Chondrocyte (in vitro differentiated cells): ENCODE measurements around the gene SLAMF9. TPM values are rescaled to one million over a fixed set of nuclear protein-coding genes. Genes with fewer than 3 reads are reported as not detected.
"Not testable (repeated sequence)": the region's sequence is repeated elsewhere in the genome, so short reads cannot be mapped to it uniquely, and the experiment has no call there.

Experiments used
- DNase-seq: peaks from one replicate; pipeline ENCODE4 v3.0.0; 2021; ENCODE audit warnings: mixed read lengths, low spot score
- H3K27ac Mint-ChIP-seq: one replicate; pipeline ENCODE4 v1.8.0; 2021; ENCODE audit warnings: mild to moderate bottlenecking, moderate library complexity, mixed read lengths; ENCODE audit not compliant: unreplicated experiment
- H3K27me3 Mint-ChIP-seq: 2 replicates; pipeline ENCODE4 v1.8.0; 2021; ENCODE audit warnings: low read depth, mixed read lengths
- H3K36me3 Mint-ChIP-seq: 2 replicates; pipeline ENCODE4 v1.8.0; 2021; ENCODE audit warnings: low read depth, mixed read lengths
- H3K4me1 Mint-ChIP-seq: 2 replicates; pipeline ENCODE4 v1.8.0; 2021; ENCODE audit warnings: low read depth, mild to moderate bottlenecking, mixed read lengths
- H3K4me3 Mint-ChIP-seq: one replicate; pipeline ENCODE4 v1.8.0; 2021; ENCODE audit warnings: mild to moderate bottlenecking, moderate library complexity, mixed read lengths; ENCODE audit not compliant: unreplicated experiment
- H3K9me3 Mint-ChIP-seq: 2 replicates; pipeline ENCODE4 v1.8.0; 2021; ENCODE audit warnings: low read depth, mixed read lengths
- total RNA-seq: library from RNA; stranded (reverse); gene quantifications from 3 replicates; pipeline ENCODE4 v1.2.1, GENCODE V29; 2021
- TF ChIP-seq, protein P1 (sequence below): fragments of 200-600 bp; sonication (generic); IDR thresholded peaks from 2 replicates; pipeline ENCODE4 v1.5.0; 2021; ENCODE audit warnings: antibody characterized with exemption, mild to moderate bottlenecking, moderate library complexity

Gene SLAMF9
- total RNA-seq, 1 donor from 2014 or later, result not detected

DNA sequence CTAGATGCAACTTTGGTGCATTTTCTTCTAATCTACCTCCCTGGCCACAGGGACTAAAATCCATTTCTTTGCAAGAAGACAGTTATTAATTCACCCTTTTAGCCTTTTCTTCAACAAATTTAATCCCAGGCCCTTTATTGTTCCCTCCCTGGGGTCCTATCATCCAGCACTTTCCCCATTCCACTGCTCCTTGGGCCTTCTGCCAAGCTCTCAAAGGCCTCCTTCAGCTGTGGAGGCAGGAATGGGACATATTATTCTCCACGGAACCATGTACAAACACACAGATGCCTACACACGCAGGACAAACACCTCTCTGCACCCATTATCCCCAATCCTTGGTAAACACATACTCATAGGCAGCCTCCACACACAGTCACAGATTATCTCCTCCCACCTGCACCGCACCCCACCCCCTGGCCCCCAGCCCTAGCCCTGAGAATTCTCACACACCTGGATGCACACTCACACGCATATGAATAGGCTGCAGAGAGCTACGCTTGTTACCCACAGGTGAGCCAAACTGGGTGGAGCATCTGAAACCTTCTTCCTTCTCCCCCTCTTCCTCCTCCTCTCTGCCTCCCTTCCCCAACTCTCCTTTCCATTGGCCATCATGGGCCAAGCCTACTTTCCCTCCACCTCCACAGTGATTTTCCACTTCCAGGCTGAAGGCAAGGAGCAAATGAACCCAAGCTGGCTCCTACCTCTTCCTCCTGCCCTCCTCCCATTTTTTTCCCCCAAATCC lies 40.4 kb downstream of the SLAMF9 start:
- Mint-ChIP-seq H3K4me3 (no peak overlapping the region), H3K36me3 (peaks cover 12% of the 10 kb centered on the region), H3K4me1 (peaks cover 78% of the 10 kb centered on the region), H3K27me3 (no peaks in the 10 kb centered on the region), H3K27ac (peak overlapping the region; percentile 27), H3K9me3 (no peaks in the 10 kb centered on the region)
- DNase-seq, result no peak
- TF ChIP-seq, protein P1, sequence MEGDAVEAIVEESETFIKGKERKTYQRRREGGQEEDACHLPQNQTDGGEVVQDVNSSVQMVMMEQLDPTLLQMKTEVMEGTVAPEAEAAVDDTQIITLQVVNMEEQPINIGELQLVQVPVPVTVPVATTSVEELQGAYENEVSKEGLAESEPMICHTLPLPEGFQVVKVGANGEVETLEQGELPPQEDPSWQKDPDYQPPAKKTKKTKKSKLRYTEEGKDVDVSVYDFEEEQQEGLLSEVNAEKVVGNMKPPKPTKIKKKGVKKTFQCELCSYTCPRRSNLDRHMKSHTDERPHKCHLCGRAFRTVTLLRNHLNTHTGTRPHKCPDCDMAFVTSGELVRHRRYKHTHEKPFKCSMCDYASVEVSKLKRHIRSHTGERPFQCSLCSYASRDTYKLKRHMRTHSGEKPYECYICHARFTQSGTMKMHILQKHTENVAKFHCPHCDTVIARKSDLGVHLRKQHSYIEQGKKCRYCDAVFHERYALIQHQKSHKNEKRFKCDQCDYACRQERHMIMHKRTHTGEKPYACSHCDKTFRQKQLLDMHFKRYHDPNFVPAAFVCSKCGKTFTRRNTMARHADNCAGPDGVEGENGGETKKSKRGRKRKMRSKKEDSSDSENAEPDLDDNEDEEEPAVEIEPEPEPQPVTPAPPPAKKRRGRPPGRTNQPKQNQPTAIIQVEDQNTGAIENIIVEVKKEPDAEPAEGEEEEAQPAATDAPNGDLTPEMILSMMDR, result no peak

DNA sequence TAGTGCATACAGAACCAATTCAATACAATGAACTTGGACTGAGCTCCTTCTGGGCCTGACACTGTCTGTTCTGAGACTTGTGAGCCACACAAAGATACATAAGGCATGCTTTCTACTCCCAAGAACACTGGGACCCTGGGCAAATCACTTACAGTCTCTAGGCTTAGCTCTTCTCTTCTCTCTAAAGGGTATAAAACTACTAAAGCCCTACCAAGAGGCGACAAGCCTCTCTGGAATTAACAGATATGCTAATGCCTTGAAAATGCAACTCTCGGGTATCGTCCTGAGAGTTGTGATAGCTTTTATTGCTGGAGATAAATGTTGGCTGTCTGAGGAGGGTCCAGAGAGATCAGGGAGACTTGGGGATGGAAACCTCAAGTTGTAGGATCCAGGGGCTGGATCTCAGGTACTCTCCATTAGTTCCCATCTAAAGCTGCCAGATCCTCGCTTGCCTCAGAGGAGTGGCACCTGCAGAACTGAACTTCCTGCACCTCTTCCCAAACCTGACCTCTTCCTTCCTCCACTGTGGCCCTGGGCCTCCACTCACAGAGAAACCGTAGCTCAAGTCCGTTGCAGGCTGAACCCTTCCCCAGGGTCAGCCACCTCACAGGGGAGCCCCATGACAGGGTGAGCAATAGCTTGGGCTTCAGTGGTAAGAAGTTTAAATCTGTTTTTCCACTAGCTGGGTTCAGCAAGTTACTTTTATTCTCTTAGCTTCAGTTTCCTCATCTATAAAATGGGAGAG lies 42.5 kb downstream of the SLAMF9 start:
- Mint-ChIP-seq H3K27ac (peak overlapping the region; percentile 45), H3K9me3 (no peaks in the 10 kb centered on the region)

DNA sequence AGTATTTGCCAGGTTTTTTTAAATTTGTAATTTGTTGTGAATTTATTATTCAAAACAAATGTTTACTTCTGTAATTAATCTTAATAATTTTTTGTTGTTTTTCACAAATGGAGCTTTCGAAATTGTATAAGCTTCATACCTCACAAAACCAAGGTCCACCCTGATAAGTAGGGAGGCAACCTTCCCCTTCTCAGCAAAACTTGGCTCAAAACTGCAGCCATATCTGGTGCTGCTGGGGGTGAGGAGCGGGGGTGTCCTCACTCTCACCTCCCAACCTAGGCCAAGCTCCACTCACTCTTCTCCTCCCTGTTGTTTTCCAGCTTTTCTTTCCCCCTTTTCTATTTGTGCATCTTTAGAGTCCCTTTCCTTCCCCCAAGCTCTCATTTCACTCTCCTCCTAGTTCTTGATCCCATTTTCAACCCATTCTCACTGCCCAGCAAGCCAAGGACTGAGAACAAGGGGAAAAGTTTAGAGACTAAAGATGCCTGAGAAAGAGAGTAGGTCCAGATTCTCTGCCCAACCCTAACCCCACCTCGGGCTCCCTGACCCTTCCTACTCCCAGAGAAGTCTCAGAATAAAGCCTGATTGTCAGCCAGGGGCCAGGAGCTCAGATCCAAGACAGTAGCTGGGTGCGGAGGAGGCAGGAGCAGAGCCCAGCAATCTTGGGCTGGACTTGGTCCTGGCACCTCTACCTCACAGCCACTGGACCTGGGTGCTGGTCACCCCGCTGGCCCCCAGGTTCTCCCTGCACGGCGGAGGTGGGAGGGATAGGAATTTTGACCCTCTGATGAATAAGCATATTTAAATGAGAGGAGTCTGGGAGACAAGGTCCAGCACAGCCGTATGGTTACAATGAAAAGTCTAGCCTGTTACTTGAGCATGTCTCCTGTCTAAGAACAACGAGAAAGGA lies 45.8 kb downstream of the SLAMF9 start:
- no peak for DNase-seq
- H3K4me3 Mint-ChIP-seq, result no peak overlapping the region
- H3K4me1 Mint-ChIP-seq, result peaks cover 32% of the 10 kb centered on the region
- TF ChIP-seq, protein P1, result no peak
- peaks cover 1% of the 10 kb centered on the region for H3K36me3 Mint-ChIP-seq
- H3K9me3 Mint-ChIP-seq, result peaks cover 6% of the 10 kb centered on the region
- H3K27ac Mint-ChIP-seq, result no peak overlapping the region
- no peaks in the 10 kb centered on the region for H3K27me3 Mint-ChIP-seq

More for the DNA sequence above, 42.5 kb downstream of the SLAMF9 start:
- peaks cover 58% of the 10 kb centered on the region for H3K4me1 Mint-ChIP-seq
- no peaks in the 10 kb centered on the region for H3K27me3 Mint-ChIP-seq
- no peak for DNase-seq
- no peak overlapping the region for H3K4me3 Mint-ChIP-seq
- TF ChIP-seq, protein P1, result no peak
- H3K36me3 Mint-ChIP-seq, result peaks cover 2% of the 10 kb centered on the region

DNA sequence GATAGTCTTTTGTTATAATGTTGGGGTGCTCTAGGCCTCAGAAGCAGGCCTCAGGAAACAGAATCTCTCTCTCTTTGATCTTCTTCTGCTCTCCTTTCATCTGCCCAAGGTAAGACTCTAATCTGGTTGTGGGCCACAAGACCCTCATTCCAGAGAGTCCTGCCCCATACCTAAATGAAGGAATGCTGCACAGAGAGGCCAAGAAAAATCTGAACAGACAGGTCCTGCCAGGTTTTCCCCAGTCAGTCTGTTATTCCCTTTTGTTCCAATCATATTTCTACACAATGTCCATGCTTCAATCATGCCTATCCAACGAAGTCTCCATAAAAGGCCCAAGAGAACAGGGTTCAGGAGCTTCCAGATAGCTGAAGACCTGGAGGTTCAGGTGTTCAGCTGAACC lies 47.1 kb downstream of the SLAMF9 start:
- no peak for DNase-seq
- no peak overlapping the region for H3K4me3 Mint-ChIP-seq
- peaks cover 6% of the 10 kb centered on the region for H3K9me3 Mint-ChIP-seq
- peaks cover 1% of the 10 kb centered on the region for H3K36me3 Mint-ChIP-seq
- H3K27me3 Mint-ChIP-seq, result no peaks in the 10 kb centered on the region
- H3K4me1 Mint-ChIP-seq, result peaks cover 22% of the 10 kb centered on the region
- TF ChIP-seq, protein P1, result no peak
- H3K27ac Mint-ChIP-seq, result no peak overlapping the region

DNA sequence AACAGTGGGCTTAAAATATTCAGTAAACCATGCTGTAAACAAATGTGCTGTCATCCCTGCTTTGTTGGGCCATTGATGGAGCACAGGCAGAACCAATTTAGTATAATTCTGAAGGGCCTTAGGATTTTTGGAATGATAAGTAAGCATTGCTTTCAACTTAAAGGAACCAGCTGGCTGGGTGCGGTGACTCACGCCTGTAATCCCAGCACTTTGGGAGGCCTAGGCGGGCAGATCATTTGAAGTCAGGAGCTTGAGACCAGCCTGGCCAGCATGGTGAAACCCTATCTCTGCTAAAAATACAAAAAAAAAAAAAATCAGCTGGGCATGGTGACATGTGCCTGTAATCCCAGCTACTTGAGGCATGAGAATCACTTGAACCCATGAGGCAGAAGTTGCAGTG lies 50.0 kb downstream of the SLAMF9 start:
- H3K36me3 Mint-ChIP-seq, H3K4me3 Mint-ChIP-seq, H3K27ac Mint-ChIP-seq, H3K9me3 Mint-ChIP-seq, H3K27me3 Mint-ChIP-seq, DNase-seq: not testable (repeated sequence)
- H3K4me1 Mint-ChIP-seq, result peaks cover 17% of the 10 kb centered on the region
